Measurements from ENCODE around the gene P2RX7. TPM values are rescaled to one million over a fixed set of nuclear protein-coding genes. Genes with fewer than 3 reads are reported as not detected.

P2RX7 gene
- total and polyA plus RNA-seq, 2 donors (not counting 3 experiments of a cell fraction or from before 2014, with no cell fraction given), result 1.3 to 8.1 TPM

DNA sequence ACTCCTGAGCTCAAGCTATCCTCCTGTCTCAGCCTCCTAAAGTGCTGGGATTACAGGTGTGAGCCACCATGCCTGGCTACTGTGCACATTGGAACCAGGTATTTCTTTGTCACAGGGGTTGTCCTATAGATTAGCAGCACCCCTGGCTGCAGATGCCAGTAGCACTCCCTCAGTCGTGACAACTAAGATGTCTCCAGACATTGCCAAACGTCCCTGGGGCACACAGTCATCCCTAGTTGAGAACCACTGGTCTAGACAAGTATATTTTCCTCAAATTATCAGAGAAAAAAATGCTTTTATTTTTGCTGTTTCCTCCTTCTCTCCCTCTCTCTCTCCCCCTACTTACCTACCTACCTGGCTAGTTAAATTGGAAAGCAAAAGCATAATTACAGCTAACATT, 17.9 kb upstream of the P2RX7 start:
- Histone ChIP-seq H3K9me1 (replicated peaks; ENCODE audit: control insufficient read depth, extremely low read depth, insufficient read depth, low read length) (no peaks in the 10 kb centered on the region), H3K27ac (ENCODE audit: insufficient read depth, low read depth, low read length) (no peak overlapping the region), H3K27me3 (ENCODE audit: control insufficient read depth in 2 of 2, insufficient read depth in 2 of 2, low read length in 2 of 2) (no peaks in the 10 kb centered on the region), H3K79me2 (ENCODE audit: control insufficient read depth, insufficient read depth, low read length) (no peaks in the 10 kb centered on the region), H3K9me3 (replicated peaks; ENCODE audit: control insufficient read depth, insufficient read depth, low read length) (no peaks in the 10 kb centered on the region), H3K36me3 (ENCODE audit: control insufficient read depth in 2 of 2, extremely low read depth in 1 of 2, insufficient read depth in 2 of 2, low read length in 2 of 2) (no peaks in the 10 kb centered on the region), H4K20me1 (replicated peaks; ENCODE audit: control insufficient read depth, extremely low read depth, insufficient read depth, low read length) (no peaks in the 10 kb centered on the region), H3K4me2 (ENCODE audit: insufficient read depth, low read length) (no peak overlapping the region), H3K4me3 (replicated peaks in 1 of 3; ENCODE audit: insufficient read depth in 1 of 3, low read depth in 1 of 3, low read length in 3 of 3) (no peak overlapping the region), H2AFZ (ENCODE audit: low read depth, low read length) (no peak overlapping the region), H3K4me1 (ENCODE audit: control insufficient read depth, extremely low read depth, insufficient read depth, low read length) (no peaks in the 10 kb centered on the region), H3K9ac (replicated peaks; ENCODE audit: extremely low read depth, insufficient read depth, low read length) (no peak overlapping the region)
- FAIRE-seq, result no peak
- ChIA-PET POLR2A (no interaction called here), CTCF (interaction anchor here (1.0 to 1.4 kb wide), 6 partner anchors 17 to 109 kb away, joined by 3 to 5 read pairs (median 4); partner anchors contain the start of gene P2RX7)
- no TSS peak for BruUV-seq (replicated peaks)
- no peak for DNase-seq (ENCODE audit: low read depth, low spot score)
- intact Hi-C loops (cut with micrococcal nuclease) (no loop called here), dilution Hi-C loops (cut with MboI; ENCODE audit: extremely low pct_ligation_motif_present, low sequenced_read_pairs) (no loop called here)
- TF ChIP-seq EZH2 (IDR thresholded peaks at IDR 0.05; ENCODE audit: borderline replicate concordance, low read depth, low read length, severe bottlenecking), result no peak
- TF ChIP-seq FOS (IDR thresholded peaks at IDR 0.05; ENCODE audit: borderline replicate concordance, insufficient read depth, low read length), result no peak
- no peak for TF ChIP-seq JUN (IDR thresholded peaks at IDR 0.05; ENCODE audit: borderline replicate concordance, insufficient read depth, insufficient read length, low read depth)

DNA sequence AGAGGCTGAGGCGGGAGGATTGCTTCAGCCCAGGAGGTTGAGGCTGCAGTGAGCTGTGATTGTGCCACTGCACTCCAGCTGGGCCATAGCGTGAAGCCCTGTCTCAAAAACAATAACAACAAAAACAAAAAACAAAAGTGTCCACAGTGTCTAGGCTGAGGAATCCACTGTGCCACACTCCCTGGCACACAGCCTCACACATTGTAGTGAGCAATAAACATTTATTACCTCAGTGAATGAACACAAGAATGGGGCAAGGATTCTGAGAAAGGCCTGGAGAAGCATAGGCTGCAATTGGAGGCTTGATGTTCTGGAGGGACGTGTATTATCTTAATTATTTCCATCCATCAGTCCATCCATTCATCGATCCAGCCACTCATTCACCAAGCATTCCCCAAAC, 17.1 kb upstream of the P2RX7 start:
- Histone ChIP-seq H3K9me1 (replicated peaks; ENCODE audit: control insufficient read depth, extremely low read depth, insufficient read depth, low read length) (no peaks in the 10 kb centered on the region), H3K4me3 (replicated peaks in 1 of 3; ENCODE audit: insufficient read depth in 1 of 3, low read depth in 1 of 3, low read length in 3 of 3) (no peak overlapping the region), H3K9ac (replicated peaks; ENCODE audit: extremely low read depth, insufficient read depth, low read length) (no peak overlapping the region), H3K9me3 (replicated peaks; ENCODE audit: control insufficient read depth, insufficient read depth, low read length) (no peaks in the 10 kb centered on the region), H3K27ac (ENCODE audit: insufficient read depth, low read depth, low read length) (no peak overlapping the region), H3K79me2 (ENCODE audit: control insufficient read depth, insufficient read depth, low read length) (no peaks in the 10 kb centered on the region), H3K36me3 (ENCODE audit: control insufficient read depth in 2 of 2, extremely low read depth in 1 of 2, insufficient read depth in 2 of 2, low read length in 2 of 2) (no peaks in the 10 kb centered on the region), H2AFZ (ENCODE audit: low read depth, low read length) (no peak overlapping the region), H3K27me3 (ENCODE audit: control insufficient read depth in 2 of 2, insufficient read depth in 2 of 2, low read length in 2 of 2) (no peaks in the 10 kb centered on the region), H3K4me1 (ENCODE audit: control insufficient read depth, extremely low read depth, insufficient read depth, low read length) (peaks cover 2% of the 10 kb centered on the region), H3K4me2 (ENCODE audit: insufficient read depth, low read length) (no peak overlapping the region), H4K20me1 (replicated peaks; ENCODE audit: control insufficient read depth, extremely low read depth, insufficient read depth, low read length) (no peaks in the 10 kb centered on the region)
- DNase-seq (ENCODE audit: low read depth, low spot score), result no peak
- FAIRE-seq, result no peak
- TF ChIP-seq EZH2 (IDR thresholded peaks at IDR 0.05; ENCODE audit: borderline replicate concordance, low read depth, low read length, severe bottlenecking) (no peak), FOS (IDR thresholded peaks at IDR 0.05; ENCODE audit: borderline replicate concordance, insufficient read depth, low read length) (no peak), MYC (IDR thresholded peaks at IDR 0.05; ENCODE audit: low read depth, low read length) (no peak), JUN (IDR thresholded peaks at IDR 0.05; ENCODE audit: borderline replicate concordance, insufficient read depth, insufficient read length, low read depth) (no peak)
- no TSS peak for BruUV-seq (replicated peaks)
- ChIA-PET POLR2A (no interaction called here), CTCF (interaction anchor here (1.0 to 1.4 kb wide), 5 partner anchors 17 to 100 kb away, joined by 3 to 5 read pairs (median 3); partner anchors contain the start of gene P2RX7)
- dilution Hi-C loops (cut with MboI; ENCODE audit: extremely low pct_ligation_motif_present, low sequenced_read_pairs) (no loop called here), intact Hi-C loops (cut with micrococcal nuclease) (no loop called here)

Measured in endothelial cell of umbilical vein (primary cell).